ENCODE data around the gene HAUS7.
"Not testable (repeated sequence)": the region's sequence is repeated elsewhere in the genome, so short reads cannot be mapped to it uniquely, and the experiment has no call there.

HAUS7 gene

GRCh38 chrX:153408871-153409351 lies 61.5 kb downstream of the HAUS7 start:
- DNase-seq (ENCODE audit: low read depth), result no peak

DNA sequence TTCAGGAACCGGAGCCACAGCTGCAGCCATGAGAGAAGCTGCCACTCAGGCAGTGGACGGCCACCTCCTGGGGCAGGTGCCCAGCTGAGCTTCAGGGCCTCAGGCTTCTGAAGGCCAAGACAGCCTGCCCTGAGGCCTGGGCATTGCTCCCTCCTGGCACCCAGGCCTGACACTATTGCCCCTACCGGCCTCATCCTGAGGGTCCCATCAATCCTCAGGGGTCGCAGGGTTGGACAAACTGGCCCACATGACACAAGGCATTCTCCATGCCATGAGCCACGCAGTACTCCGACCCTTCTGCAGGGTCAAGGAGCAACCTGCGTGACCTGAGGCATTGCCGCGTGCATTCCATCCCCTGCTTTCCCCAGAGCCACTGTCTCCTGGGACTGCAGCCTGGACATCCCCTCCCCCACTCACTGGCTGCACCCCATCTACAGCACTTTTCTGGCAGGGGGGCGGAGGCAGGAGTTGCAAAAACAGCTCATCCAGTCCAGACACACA lies 62.1 kb downstream of the HAUS7 start:
- DNase-seq (ENCODE audit: low read depth), result no peak

DNA sequence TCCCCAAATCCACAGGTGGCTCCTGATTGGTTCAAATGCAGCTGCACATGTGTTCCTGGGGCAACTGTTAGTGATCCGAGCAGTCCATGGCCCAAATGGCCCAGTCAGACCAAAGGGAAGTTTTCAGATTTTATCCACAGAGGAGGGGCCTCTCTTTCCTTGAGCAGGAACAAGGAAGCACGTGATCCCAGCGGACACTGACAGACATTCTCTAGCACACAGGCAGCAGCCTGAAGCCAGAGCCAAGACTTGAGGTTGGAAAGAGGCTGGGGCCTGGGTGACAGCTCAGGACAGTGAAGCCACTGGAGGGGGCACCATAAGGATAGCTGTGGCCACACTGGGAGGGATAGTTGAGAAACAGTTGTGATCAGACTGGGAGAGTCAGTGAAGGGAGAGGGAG lies 62.6 kb downstream of the HAUS7 start:
- DNase-seq (ENCODE audit: low read depth), result no peak

DNA sequence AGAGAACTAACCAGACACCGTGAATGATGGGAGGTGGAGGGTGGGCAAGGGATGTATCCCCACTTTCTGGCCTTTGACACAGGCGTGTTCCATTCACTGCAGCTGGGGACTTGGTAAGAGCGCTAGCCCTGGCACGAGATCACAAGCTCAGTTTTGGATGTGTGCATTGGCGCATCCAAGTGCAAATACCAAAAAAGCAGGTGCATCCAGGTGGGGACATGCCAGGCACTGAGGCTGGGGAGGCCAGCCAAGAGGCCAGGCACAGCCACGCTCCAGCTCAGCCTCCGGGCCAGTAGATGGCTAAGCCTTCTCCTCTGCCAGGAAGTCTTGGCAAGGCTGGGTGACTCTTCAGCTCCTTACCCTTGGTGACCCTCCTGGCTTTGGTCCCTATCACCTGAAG lies 63.5 kb downstream of the HAUS7 start:
- DNase-seq (ENCODE audit: low read depth), result no peak

GRCh38 chrX:153406011-153406410 lies 64.4 kb downstream of the HAUS7 start:
- no peak for DNase-seq (ENCODE audit: low read depth)

GRCh38 chrX:153405426-153405825 lies 65.0 kb downstream of the HAUS7 start:
- no peak for DNase-seq (ENCODE audit: low read depth)

GRCh38 chrX:153404333-153404732 lies 66.0 kb downstream of the HAUS7 start:
- not testable (repeated sequence) for DNase-seq (ENCODE audit: low read depth)

DNA sequence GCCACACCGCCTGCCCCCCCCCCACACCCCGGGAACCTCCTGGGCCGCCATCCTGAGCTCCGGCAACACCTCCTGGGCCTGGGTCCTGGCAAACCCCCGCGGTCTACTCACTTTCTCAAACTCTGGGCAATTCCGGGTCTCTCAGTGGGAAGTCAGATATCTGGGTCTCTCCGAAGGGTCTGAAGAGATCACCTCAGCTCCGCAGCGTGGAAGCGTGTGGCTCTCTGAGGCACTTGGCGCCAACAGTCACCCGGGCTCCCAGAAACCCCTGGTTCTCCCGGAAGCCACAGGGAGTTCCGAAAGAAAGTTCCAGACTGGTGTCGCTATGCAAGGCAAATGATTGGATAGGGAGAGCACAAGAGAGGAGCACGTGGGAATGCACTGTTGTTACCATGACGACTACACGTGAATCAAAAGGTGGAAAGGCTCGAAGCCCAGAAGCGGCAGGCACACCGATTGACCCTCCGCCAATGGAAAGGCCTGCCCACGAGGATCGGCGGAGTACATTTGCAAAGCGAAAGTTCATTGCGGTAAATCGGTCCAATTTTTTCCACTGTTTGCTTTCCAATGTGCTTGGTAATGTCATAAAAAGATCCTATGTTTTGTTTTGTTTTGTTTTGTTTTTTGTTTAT lies 69.1 kb downstream of the HAUS7 start, which contains the start of gene PNMA6E:
PNMA6E (minus strand) TSS at position 218 of the 632 bp plus-strand sequence. CDS start 2,501 bp downstream, outside the sequence.
- DNase-seq (ENCODE audit: low read depth), result no peak

GRCh38 chrX:153400146-153401132 lies 69.9 kb downstream of the HAUS7 start:
- no peak for DNase-seq (ENCODE audit: low read depth)

GRCh38 chrX:153398275-153398960 lies 72.0 kb downstream of the HAUS7 start:
- DNase-seq (ENCODE audit: low read depth), result no peak

All from amniotic epithelial cell (primary cell).